Aorta (tissue), 5 donors: ENCODE results near the gene ARHGEF10L. TPM values are rescaled to one million over a fixed set of nuclear protein-coding genes. Genes with fewer than 3 reads are reported as not detected.
A peak's percentile ranks its signal among the peaks of the same experiment; 100 is the strongest.

Experiments used
- ATAC-seq: fragments of 200-7000 bp; cut with Tn5 transposase; one replicate; pipeline ENCODE4 v1.9.1; 2022; ENCODE audit warnings: moderate library complexity; ENCODE audit not compliant: low FRiP score
- DNase-seq, 2 donors: peaks; one replicate each; pipeline ENCODE4 v3.0.0-alpha.2; 2020
- H3K27ac ChIP-seq, 2 donors: one replicate each; pipeline ENCODE4 v1.5.1; 2013; ENCODE audit warnings: low read length in 2 of 2, mild to moderate bottlenecking in 2 of 2, moderate library complexity in 2 of 2, control low read depth in 1 of 2, inconsistent platforms in 1 of 2, low read depth in 1 of 2
- H3K27me3 ChIP-seq, 2 donors: one replicate each; pipeline ENCODE4 v1.6.1; 2013; ENCODE audit warnings: control low read depth in 1 of 2, low read length in 1 of 2, mild to moderate bottlenecking in 1 of 2, moderate library complexity in 1 of 2; ENCODE audit not compliant: insufficient read depth in 2 of 2, control insufficient read depth in 1 of 2
- H3K36me3 ChIP-seq, 2 donors: one replicate each; pipeline ENCODE4 v1.6.1; 2013; ENCODE audit warnings: control low read depth in 1 of 2, low read length in 1 of 2, mild to moderate bottlenecking in 1 of 2; ENCODE audit not compliant: insufficient read depth in 2 of 2, control insufficient read depth in 1 of 2
- H3K4me1 ChIP-seq, 2 donors: one replicate each; pipeline ENCODE4 v1.6.1; 2013; ENCODE audit warnings: low read length in 2 of 2, control low read depth in 1 of 2, mild to moderate bottlenecking in 1 of 2, moderate library complexity in 1 of 2; ENCODE audit not compliant: insufficient read depth in 2 of 2, control insufficient read depth in 1 of 2
- H3K4me3 ChIP-seq, 2 donors: one replicate each; pipeline ENCODE4 v1.5.1; 2013; ENCODE audit warnings: low read length in 2 of 2, control low read depth in 1 of 2, mild to moderate bottlenecking in 1 of 2
- H3K9me3 ChIP-seq: one replicate; pipeline ENCODE4 v1.6.1; 2013; ENCODE audit warnings: mild to moderate bottlenecking, low read length; ENCODE audit not compliant: control insufficient read depth
- WGBS, 2 donors: extraction: QIAGEN DNeasy Blood & Tissue Kit; methylation state at CpG; one replicate each; pipeline ENCODE4 v1.1.7; 2013; 5-methylcytosine and 5-hydroxymethylcytosine counted together
- intact Hi-C, 2 donors: fragments of 100-400 bp; cut with DNase I; formaldehyde crosslinking; loops; one replicate each; pipeline versions ENCODE4 v1.14.2 to v1.15.0; 2022
- polyA plus RNA-seq, 2 donors: library from polyadenylated mRNA; stranded (reverse); fragments of 200-250 nt; gene quantifications; one replicate each; pipeline ENCODE4 v1.2.3, GENCODE V29; 2013
- total RNA-seq, 2 donors: library from RNA; stranded (reverse); fragmentation: NEBNext Ultra II Directional; extraction: Animal tissue kit (Norgen Biotek cat#: 25700); gene quantifications; one replicate each; pipeline ENCODE4 v1.2.1, GENCODE V29; 2021
- donor health status: healthy with polysubstance abuse.
- donor health status: Bipolar disorder and iron deficiency.
- donor health status: DM: no; HTN: no; CAD: no.
- donor health status: DM: no; HTN: no; CAD: no.
- donor health status: DM: yes; HTN: yes; CAD: no.

The ARHGEF10L gene
- total and polyA plus RNA-seq, 4 donors, result 24.0 to 190 (median 133) TPM

GRCh38 chr1:17576519-17576853 is 37.0 kb downstream of the ARHGEF10L start:
- no peak for DNase-seq
- no peak for ATAC-seq
- Histone ChIP-seq H3K4me3 (no peak overlapping the region), H3K9me3 (no peaks in the 10 kb centered on the region), H3K4me1 (peaks cover 0 to 9% of the 10 kb centered on the region in 2 donors), H3K27me3 (no peaks in the 10 kb centered on the region), H3K36me3 (no peaks in the 10 kb centered on the region), H3K27ac (peak overlapping the region in 1 of 2 donors; percentile 62)
- WGBS, 2 donors, result 76 to 78% methylated on average over 6 of the region's 6 CpGs
- intact Hi-C loops, result loop anchor here in 1 of 2 donors (5.0 kb wide), 1 partner anchor 34 kb away; no protein-coding TSS in a partner anchor

DNA sequence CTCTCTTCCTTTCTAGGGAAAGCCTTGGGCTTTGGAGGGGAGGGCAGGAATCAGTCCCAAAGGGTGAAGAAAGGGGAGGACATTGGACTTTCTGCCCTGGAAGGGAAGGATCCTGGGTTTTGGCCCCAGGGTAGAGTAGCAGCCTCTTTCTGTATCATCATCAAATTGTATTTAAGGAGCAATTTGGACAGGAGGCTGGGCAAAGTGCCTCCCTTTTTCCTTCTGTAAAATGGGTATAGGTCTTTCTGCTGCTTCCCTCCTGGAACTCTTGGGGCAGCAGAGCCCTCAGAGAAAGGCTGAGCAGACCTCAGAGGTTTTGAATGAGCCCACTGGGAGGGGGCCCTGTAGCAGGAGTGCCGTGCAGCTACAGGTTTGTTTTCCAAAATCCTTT is 38.4 kb downstream of the ARHGEF10L start:
- Histone ChIP-seq H3K4me3 (no peak overlapping the region), H3K9me3 (no peaks in the 10 kb centered on the region), H3K4me1 (peaks cover 0 to 12% of the 10 kb centered on the region in 2 donors), H3K27ac (peak overlapping the region in 1 of 2 donors; percentile 30), H3K27me3 (no peaks in the 10 kb centered on the region), H3K36me3 (no peaks in the 10 kb centered on the region)
- 21 to 27% methylated on average over 1 of the region's 1 CpG for WGBS, 2 donors
- no peak for ATAC-seq
- intact Hi-C loops, result loop anchor here in 1 of 2 donors (5.0 kb wide), 1 partner anchor 36 kb away; no protein-coding TSS in a partner anchor
- DNase-seq, result no peak

- intact Hi-C loops, result loop anchor here in 1 of 2 donors (5.0 kb wide), 1 partner anchor 38 kb away; no protein-coding TSS in a partner anchor
- Histone ChIP-seq H3K4me3 (no peak overlapping the region), H3K27ac (peak overlapping the region; percentile 15 to 78)
Measured at GRCh38 chr1:17579951-17580939, 40.7 kb downstream of the ARHGEF10L start.

DNA sequence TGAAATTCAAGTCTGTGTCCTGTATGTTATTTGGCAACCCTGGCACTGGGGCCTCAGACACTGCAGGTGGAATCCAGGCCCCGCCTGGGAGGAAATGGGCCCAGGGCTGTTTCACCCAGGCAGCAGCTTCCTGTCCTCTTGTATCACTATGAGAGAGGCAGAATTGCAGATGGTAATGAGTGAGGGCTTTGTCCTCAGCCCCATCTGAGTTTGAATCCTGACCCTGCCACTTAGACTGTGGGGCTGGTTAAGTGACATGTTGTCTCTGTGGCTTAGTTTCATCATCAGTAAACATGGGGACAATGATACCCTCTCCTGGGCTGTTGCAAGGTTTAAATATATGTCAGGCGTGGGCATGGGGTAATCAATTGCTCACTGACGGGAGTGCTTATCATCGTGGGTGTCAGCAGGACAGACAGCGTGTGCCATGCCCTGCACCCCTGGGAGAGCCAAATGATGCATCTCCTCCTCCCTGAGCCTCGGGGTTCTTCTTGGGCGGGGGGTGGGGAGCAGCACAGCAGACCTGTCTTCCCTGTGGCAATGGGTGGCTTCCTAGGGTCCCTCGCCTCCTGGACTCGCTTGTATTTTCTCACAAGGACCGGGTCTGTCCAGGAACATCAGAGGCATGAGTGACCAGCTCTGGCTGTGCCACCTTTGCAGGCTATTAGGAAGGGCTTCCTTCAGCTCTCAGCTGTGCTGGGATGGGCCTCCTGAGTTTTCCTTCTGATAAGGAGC is 42.1 kb downstream of the ARHGEF10L start:
- no peaks in the 10 kb centered on the region for H3K36me3 ChIP-seq
- H3K27me3 ChIP-seq, result no peaks in the 10 kb centered on the region
- no peak overlapping the region for H3K4me3 ChIP-seq
- H3K9me3 ChIP-seq, result no peaks in the 10 kb centered on the region
- H3K27ac ChIP-seq, result peak overlapping the region in 1 of 2 donors; percentile 64
- intact Hi-C loops, result no loop called here
- 66 to 70% methylated on average over 10 of the region's 10 CpGs for WGBS, 2 donors
- H3K4me1 ChIP-seq, result peaks cover 0 to 3% of the 10 kb centered on the region in 2 donors
- no peak for ATAC-seq
- no peak for DNase-seq

More at GRCh38 chr1:17579951-17580939, 40.7 kb downstream of the ARHGEF10L start:
- Histone ChIP-seq H3K36me3 (no peaks in the 10 kb centered on the region), H3K4me1 (peaks cover 0 to 6% of the 10 kb centered on the region in 2 donors), H3K9me3 (no peaks in the 10 kb centered on the region), H3K27me3 (no peaks in the 10 kb centered on the region)
- DNase-seq, result no peak
- no peak for ATAC-seq
- WGBS, 2 donors, result 65 to 67% methylated on average over 16 of the region's 16 CpGs

GRCh38 chr1:17582124-17582774 is 42.8 kb downstream of the ARHGEF10L start:
- Histone ChIP-seq H3K4me3 (no peak overlapping the region), H3K9me3 (no peaks in the 10 kb centered on the region), H3K4me1 (peaks cover 0 to 5% of the 10 kb centered on the region in 2 donors), H3K27ac (peak overlapping the region; percentile 19 to 64), H3K27me3 (no peaks in the 10 kb centered on the region), H3K36me3 (no peaks in the 10 kb centered on the region)
- no peak for DNase-seq
- no peak for ATAC-seq
- 55 to 62% methylated on average over 11 of the region's 11 CpGs for WGBS, 2 donors
- intact Hi-C loops, result no loop called here

DNA sequence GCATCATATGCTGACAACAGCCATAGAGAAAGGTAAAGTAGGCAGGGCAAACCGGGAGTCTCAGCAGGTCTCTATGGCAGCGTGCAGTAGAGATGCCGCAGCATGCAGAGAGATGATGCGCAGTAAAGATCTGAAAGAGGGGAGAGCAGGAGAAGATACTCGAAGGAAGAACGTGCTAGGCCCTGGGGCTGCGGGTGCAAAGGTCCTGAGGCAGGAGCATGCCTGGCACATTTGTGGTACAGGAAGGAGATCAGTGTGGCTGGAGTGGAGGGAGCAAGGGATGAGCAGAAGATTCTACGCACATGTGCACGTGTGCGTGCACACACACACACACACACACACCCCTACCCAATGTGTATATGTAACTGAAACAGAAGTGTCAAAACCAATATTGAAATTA is 45.0 kb downstream of the ARHGEF10L start:
- peaks cover 0 to 5% of the 10 kb centered on the region in 2 donors for H3K4me1 ChIP-seq
- ATAC-seq, result no peak
- no peaks in the 10 kb centered on the region for H3K36me3 ChIP-seq
- DNase-seq, result no peak
- WGBS, 2 donors, result 92 to 93% methylated on average over 10 of the region's 10 CpGs
- no peaks in the 10 kb centered on the region for H3K9me3 ChIP-seq
- intact Hi-C loops, result no loop called here
- H3K27me3 ChIP-seq, result no peaks in the 10 kb centered on the region
- H3K27ac ChIP-seq, result peak overlapping the region in 1 of 2 donors; percentile 31
- no peak overlapping the region for H3K4me3 ChIP-seq

DNA sequence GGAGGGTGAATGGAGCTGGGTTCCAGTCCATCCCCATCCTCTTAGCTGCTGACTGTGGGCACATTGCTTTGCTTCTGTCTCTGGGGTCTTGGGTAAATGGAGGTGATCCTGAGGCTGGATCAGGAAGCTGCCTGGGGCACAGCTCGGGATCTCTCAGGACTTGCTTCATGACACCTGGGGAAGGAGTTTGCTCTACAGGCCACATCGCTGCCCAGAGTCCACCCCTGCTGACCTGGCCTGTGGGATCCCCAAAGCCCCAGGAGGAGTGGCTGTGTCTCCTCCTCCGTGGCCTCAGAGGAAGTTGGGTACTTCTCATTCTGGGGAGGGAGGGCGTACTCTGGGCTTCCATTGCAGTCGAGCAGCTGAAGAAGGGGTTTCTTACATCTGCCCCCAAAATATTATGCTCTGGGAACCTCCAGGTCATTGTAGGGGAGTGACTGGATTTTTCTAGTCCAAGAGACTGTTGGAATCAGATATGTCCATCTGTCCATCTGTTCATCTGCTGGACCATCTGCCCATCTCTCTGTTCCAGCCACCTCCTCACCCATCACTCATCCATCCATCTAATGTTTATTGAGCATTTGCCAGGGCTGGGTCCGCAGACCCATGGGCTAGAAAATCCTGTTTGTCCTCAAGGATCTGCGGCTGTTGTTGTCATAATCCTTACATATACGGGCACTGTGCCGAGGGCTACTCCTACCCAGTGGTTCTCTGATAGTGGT is 45.9 kb downstream of the ARHGEF10L start:
- Histone ChIP-seq H3K36me3 (no peaks in the 10 kb centered on the region), H3K4me3 (no peak overlapping the region), H3K9me3 (no peaks in the 10 kb centered on the region), H3K27me3 (no peaks in the 10 kb centered on the region), H3K27ac (peak overlapping the region; percentile 34 to 92), H3K4me1 (peaks cover 0 to 5% of the 10 kb centered on the region in 2 donors)
- no peak for ATAC-seq
- intact Hi-C loops, result loop anchor here in 1 of 2 donors (5.0 kb wide), 2 partner anchors 33 to 42 kb away; no protein-coding TSS in a partner anchor
- DNase-seq, result no peak
- WGBS, 2 donors, result 73 to 75% methylated on average over 9 of the region's 9 CpGs
